Esophagus squamous epithelium (tissue), 4 donors: Measurements from ENCODE around the gene UTP4.

Source experiments
- POLR2A ChIP-seq, 4 donors: fragments of 450-650 bp; IDR thresholded peaks; one replicate each; pipeline ENCODE4 v1.6.1; 2017; ENCODE audit warnings: antibody characterized with exemption in 4 of 4, mild to moderate bottlenecking in 4 of 4, moderate library complexity in 3 of 4
- TF ChIP-seq, protein P1 (sequence below), 6 experiments: fragments of 450-650 bp in 4 of 6; fragments of 200-600 bp in 2 of 6; sonication (generic) in 2 of 6; IDR thresholded peaks; one replicate each; pipeline ENCODE4 v1.5.1; 2016 to 2019; ENCODE audit warnings: antibody characterized with exemption in 6 of 6, mild to moderate bottlenecking in 4 of 6, moderate library complexity in 4 of 6

DNA sequence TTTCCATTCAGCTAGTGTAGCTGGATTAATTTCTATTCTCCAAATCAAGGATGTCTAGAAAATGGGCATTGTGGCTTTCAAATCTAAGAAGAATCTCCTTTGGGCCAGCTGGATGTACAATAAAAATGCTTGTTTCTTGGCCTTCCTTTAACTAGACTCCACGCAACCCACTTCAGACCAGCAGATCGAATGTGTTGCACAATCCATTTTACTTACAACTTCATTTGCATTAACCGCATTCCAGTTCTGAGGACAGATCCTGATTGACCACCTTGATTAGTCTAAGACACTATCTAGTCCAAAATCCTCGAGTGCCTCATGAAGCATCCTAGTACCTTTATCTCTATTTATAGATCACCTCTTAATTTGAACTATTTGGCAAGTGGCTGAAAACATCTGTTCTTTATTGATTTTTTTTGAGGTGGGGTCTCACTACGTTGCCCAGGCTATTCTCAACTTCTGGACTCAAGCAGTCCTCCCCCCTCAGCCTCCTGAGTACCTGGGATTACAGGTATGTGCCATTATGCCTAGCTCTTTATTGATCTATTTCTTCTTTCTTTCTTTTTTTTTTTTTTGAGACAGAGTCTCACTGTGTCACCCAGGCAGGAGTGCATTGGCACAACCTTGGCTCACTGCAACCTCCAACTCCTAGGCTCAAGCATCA is 47.3 kb upstream of the UTP4 start:
- TF ChIP-seq, protein P1, sequence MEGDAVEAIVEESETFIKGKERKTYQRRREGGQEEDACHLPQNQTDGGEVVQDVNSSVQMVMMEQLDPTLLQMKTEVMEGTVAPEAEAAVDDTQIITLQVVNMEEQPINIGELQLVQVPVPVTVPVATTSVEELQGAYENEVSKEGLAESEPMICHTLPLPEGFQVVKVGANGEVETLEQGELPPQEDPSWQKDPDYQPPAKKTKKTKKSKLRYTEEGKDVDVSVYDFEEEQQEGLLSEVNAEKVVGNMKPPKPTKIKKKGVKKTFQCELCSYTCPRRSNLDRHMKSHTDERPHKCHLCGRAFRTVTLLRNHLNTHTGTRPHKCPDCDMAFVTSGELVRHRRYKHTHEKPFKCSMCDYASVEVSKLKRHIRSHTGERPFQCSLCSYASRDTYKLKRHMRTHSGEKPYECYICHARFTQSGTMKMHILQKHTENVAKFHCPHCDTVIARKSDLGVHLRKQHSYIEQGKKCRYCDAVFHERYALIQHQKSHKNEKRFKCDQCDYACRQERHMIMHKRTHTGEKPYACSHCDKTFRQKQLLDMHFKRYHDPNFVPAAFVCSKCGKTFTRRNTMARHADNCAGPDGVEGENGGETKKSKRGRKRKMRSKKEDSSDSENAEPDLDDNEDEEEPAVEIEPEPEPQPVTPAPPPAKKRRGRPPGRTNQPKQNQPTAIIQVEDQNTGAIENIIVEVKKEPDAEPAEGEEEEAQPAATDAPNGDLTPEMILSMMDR (IDR thresholded peaks at IDR 0.05), result no peak
- TF ChIP-seq POLR2A (IDR thresholded peaks at IDR 0.05), result no peak
